ENCODE results near the gene WWTR1.

DNA sequence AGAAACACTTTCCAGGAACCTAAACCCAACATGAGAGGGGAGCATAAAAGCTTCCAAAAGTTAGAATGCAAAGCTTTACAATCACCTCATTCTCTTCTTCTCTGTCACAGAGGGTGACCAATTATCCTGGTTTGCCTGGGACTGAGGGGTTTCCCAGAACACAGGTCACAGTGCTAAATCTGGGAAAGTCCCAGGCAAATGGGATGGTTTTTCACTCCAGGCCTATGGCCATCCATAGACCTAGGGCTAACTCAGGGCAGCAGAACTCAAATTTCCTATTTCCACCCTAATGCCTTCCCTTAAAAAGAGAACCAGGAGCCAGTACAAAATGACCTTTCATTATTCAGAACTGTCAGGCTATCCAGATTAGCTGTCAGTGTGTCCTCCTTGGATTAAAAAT is 106.3 kb downstream of the WWTR1 start:
- TF ChIP-seq, protein P1, sequence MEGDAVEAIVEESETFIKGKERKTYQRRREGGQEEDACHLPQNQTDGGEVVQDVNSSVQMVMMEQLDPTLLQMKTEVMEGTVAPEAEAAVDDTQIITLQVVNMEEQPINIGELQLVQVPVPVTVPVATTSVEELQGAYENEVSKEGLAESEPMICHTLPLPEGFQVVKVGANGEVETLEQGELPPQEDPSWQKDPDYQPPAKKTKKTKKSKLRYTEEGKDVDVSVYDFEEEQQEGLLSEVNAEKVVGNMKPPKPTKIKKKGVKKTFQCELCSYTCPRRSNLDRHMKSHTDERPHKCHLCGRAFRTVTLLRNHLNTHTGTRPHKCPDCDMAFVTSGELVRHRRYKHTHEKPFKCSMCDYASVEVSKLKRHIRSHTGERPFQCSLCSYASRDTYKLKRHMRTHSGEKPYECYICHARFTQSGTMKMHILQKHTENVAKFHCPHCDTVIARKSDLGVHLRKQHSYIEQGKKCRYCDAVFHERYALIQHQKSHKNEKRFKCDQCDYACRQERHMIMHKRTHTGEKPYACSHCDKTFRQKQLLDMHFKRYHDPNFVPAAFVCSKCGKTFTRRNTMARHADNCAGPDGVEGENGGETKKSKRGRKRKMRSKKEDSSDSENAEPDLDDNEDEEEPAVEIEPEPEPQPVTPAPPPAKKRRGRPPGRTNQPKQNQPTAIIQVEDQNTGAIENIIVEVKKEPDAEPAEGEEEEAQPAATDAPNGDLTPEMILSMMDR (conservative IDR thresholded peaks at IDR 0.05 in 1 of 2, IDR thresholded peaks at IDR 0.05 in 1 of 2; ENCODE audit: extremely low read depth in 1 of 2, insufficient read depth in 1 of 2, low read depth in 1 of 2, low read length in 2 of 2) = no peak
- TF ChIP-seq EZH2 (IDR thresholded peaks at IDR 0.05; ENCODE audit: borderline replicate concordance, low read length) = no peak

Data from mammary epithelial cell (primary cell).